ENCODE results near the gene COL10A1. TPM values are rescaled to one million over a fixed set of nuclear protein-coding genes. Genes with fewer than 3 reads are reported as not detected.

The COL10A1 gene
- total RNA-seq, 1 experiment from 2014 or later, result not detected

GRCh38 chr6:116144605-116145004, 18.7 kb upstream of the COL10A1 start:
- ChIA-PET POLR2A (interaction anchor here (0.7 kb wide), 1 partner anchor 622 kb away, joined by 3 read pairs; no protein-coding TSS in a partner anchor), CTCF (no interaction called here)
- H3K9me3 ChIP-seq, result no peaks in the 10 kb centered on the region
- DNase-seq, result peak in 1 of 2 experiments; percentile 1
- no peaks in the 10 kb centered on the region for H3K9me3 Mint-ChIP-seq (ENCODE audit: unreplicated experiment)
- peaks cover 23% of the 10 kb centered on the region for H3K4me1 Mint-ChIP-seq (ENCODE audit: low read depth, unreplicated experiment)
- no peak overlapping the region for H3K4me3 Mint-ChIP-seq (ENCODE audit: unreplicated experiment)
- no peaks in the 10 kb centered on the region for H3K36me3 Mint-ChIP-seq (ENCODE audit: insufficient read depth, unreplicated experiment)
- BruUV-seq (replicated peaks), result no TSS peak
- H3K27me3 ChIP-seq (replicated peaks; ENCODE audit: control insufficient read depth, insufficient read depth, low read length), result no peaks in the 10 kb centered on the region
- no peak for TF ChIP-seq CTCF (IDR thresholded peaks at IDR 0.05; ENCODE audit: insufficient read depth in 1 of 2, low read depth in 1 of 2, low read length in 1 of 2, severe bottlenecking in 1 of 2, unreplicated experiment in 1 of 2)
- peaks cover 19% of the 10 kb centered on the region for H3K4me1 ChIP-seq
- H3K36me3 ChIP-seq (ENCODE audit: control insufficient read depth, insufficient read depth, low read length), result no peaks in the 10 kb centered on the region
- no peak overlapping the region for H3K4me3 ChIP-seq (ENCODE audit: low read depth, low read length)
- intact Hi-C loops (cut with micrococcal nuclease; ENCODE audit: unreplicated experiment), result no loop called here
- H3K27me3 Mint-ChIP-seq (ENCODE audit: insufficient read depth, unreplicated experiment), result no peaks in the 10 kb centered on the region
- no peak overlapping the region for H3K27ac Mint-ChIP-seq (ENCODE audit: unreplicated experiment)

GRCh38 chr6:116139917-116140316, 14.0 kb upstream of the COL10A1 start:
- Mint-ChIP-seq H3K36me3 (ENCODE audit: insufficient read depth, unreplicated experiment) (no peaks in the 10 kb centered on the region), H3K27ac (ENCODE audit: unreplicated experiment) (no peak overlapping the region), H3K9me3 (ENCODE audit: unreplicated experiment) (no peaks in the 10 kb centered on the region), H3K4me1 (ENCODE audit: low read depth, unreplicated experiment) (peaks cover 14% of the 10 kb centered on the region), H3K4me3 (ENCODE audit: unreplicated experiment) (no peak overlapping the region), H3K27me3 (ENCODE audit: insufficient read depth, unreplicated experiment) (no peaks in the 10 kb centered on the region)
- Histone ChIP-seq H3K9me3 (no peaks in the 10 kb centered on the region), H3K4me1 (peaks cover 4% of the 10 kb centered on the region), H3K27me3 (replicated peaks; ENCODE audit: control insufficient read depth, insufficient read depth, low read length) (no peaks in the 10 kb centered on the region), H3K36me3 (ENCODE audit: control insufficient read depth, insufficient read depth, low read length) (no peaks in the 10 kb centered on the region), H3K4me3 (ENCODE audit: low read depth, low read length) (no peak overlapping the region)
- ChIA-PET POLR2A (no interaction called here), CTCF (no interaction called here)
- BruUV-seq (replicated peaks), result no TSS peak
- peak in 1 of 2 experiments; percentile 24 for DNase-seq
- peak; percentile 47 to 65 for TF ChIP-seq CTCF (IDR thresholded peaks at IDR 0.05; ENCODE audit: insufficient read depth in 1 of 2, low read depth in 1 of 2, low read length in 1 of 2, severe bottlenecking in 1 of 2, unreplicated experiment in 1 of 2)
- intact Hi-C loops (cut with micrococcal nuclease; ENCODE audit: unreplicated experiment), result no loop called here

- POLR2A ChIA-PET, result no interaction called here
- TF ChIP-seq CTCF (IDR thresholded peaks at IDR 0.05; ENCODE audit: insufficient read depth in 1 of 2, low read depth in 1 of 2, low read length in 1 of 2, severe bottlenecking in 1 of 2, unreplicated experiment in 1 of 2), result no peak
Measured at GRCh38 chr6:116136933-116137340, 11.0 kb upstream of the COL10A1 start.

More at GRCh38 chr6:116136933-116137340, 11.0 kb upstream of the COL10A1 start:
- Histone ChIP-seq H3K27me3 (replicated peaks; ENCODE audit: control insufficient read depth, insufficient read depth, low read length) (no peaks in the 10 kb centered on the region), H3K9me3 (no peaks in the 10 kb centered on the region), H3K36me3 (ENCODE audit: control insufficient read depth, insufficient read depth, low read length) (no peaks in the 10 kb centered on the region), H3K4me1 (no peaks in the 10 kb centered on the region), H3K4me3 (ENCODE audit: low read depth, low read length) (no peak overlapping the region)
- H3K27me3 Mint-ChIP-seq (ENCODE audit: insufficient read depth, unreplicated experiment), result no peaks in the 10 kb centered on the region
- CTCF ChIA-PET, result no interaction called here
- H3K4me3 Mint-ChIP-seq (ENCODE audit: unreplicated experiment), result no peak overlapping the region
- H3K36me3 Mint-ChIP-seq (ENCODE audit: insufficient read depth, unreplicated experiment), result no peaks in the 10 kb centered on the region
- no peaks in the 10 kb centered on the region for H3K9me3 Mint-ChIP-seq (ENCODE audit: unreplicated experiment)
- DNase-seq, result no peak
- H3K4me1 Mint-ChIP-seq (ENCODE audit: low read depth, unreplicated experiment), result peaks cover 9% of the 10 kb centered on the region
- BruUV-seq (replicated peaks), result no TSS peak
- intact Hi-C loops (cut with micrococcal nuclease; ENCODE audit: unreplicated experiment), result no loop called here
- no peak overlapping the region for H3K27ac Mint-ChIP-seq (ENCODE audit: unreplicated experiment)

Data from Caco-2 (cell line).